Cardiac fibroblast (primary cell): ENCODE results near the gene GSE1.
A peak's percentile ranks its signal among the peaks of the same experiment; 100 is the strongest.

ENCODE experiments used
- DNase-seq, 2 donors: peaks; one replicate each; pipeline versions ENCODE4 v3.0.0 to v3.0.0-alpha.2; 2010; ENCODE audit warnings: low read depth in 2 of 2
- H3K4me3 ChIP-seq, 2 donors: replicated peaks in 1 of 2; 1 replicate in 1 of 2; 2 replicates in 1 of 2; pipeline ENCODE4 v1.5.1; 2011; ENCODE audit warnings: low read depth in 2 of 2, low read length in 2 of 2, mild to moderate bottlenecking in 2 of 2, moderate library complexity in 1 of 2
- CTCF ChIP-seq: IDR thresholded peaks from one replicate; pipeline ENCODE4 v1.5.1; 2011; ENCODE audit warnings: low read depth, mild to moderate bottlenecking, low read length, inconsistent platforms

Gene GSE1

GRCh38 chr16:85612801-85613603, at the start of gene GSE1:
Gene GSE1, plus strand, starts transcription at chr16:85613322. Its CDS starts 70 bp downstream, at chr16:85613392.
- no peak for TF ChIP-seq CTCF
- DNase-seq = peak; percentile 68 to 75
- H3K4me3 ChIP-seq = peak within 1 kb of the TSS; percentile 43 to 46

- peak; percentile 55 to 79 for DNase-seq
- TF ChIP-seq CTCF = peak; percentile 4
- H3K4me3 ChIP-seq = no peak overlapping the region
Measured at GRCh38 chr16:85563515-85564276, 49.4 kb upstream of the GSE1 start.

- no peak overlapping the region for H3K4me3 ChIP-seq
- TF ChIP-seq CTCF = peak; percentile 63
- no peak for DNase-seq
Measured at GRCh38 chr16:85564277-85565051, 48.7 kb upstream of the GSE1 start.

- H3K4me3 ChIP-seq = no peak overlapping the region
- TF ChIP-seq CTCF = no peak
- no peak for DNase-seq
Measured at GRCh38 chr16:85565340-85565739, 47.8 kb upstream of the GSE1 start.

- TF ChIP-seq CTCF = no peak
- no peak for DNase-seq
- H3K4me3 ChIP-seq = no peak overlapping the region
Measured at GRCh38 chr16:85565801-85566526, 47.2 kb upstream of the GSE1 start.

- TF ChIP-seq CTCF = no peak
- DNase-seq = no peak
- H3K4me3 ChIP-seq = no peak overlapping the region
Measured at GRCh38 chr16:85566561-85567100, 46.5 kb upstream of the GSE1 start.
